Vagina (tissue), 2 donors: ENCODE data around the gene CGB1. TPM values are rescaled to one million over a fixed set of nuclear protein-coding genes. Genes with fewer than 3 reads are reported as not detected.
"Not testable (repeated sequence)": the region's sequence is repeated elsewhere in the genome, so short reads cannot be mapped to it uniquely, and the experiment has no call there.

Source experiments
- DNase-seq, 2 donors: peaks; one replicate each; pipeline ENCODE4 v3.0.0-alpha.2; 2017; ENCODE audit errors: extremely low spot score in 2 of 2
- H3K27ac ChIP-seq: fragments of 200-600 bp; sonication (generic); one replicate; pipeline ENCODE4 v1.5.1; 2019
- H3K27me3 ChIP-seq: fragments of 200-600 bp; sonication (generic); one replicate; pipeline ENCODE4 v1.5.1; 2019
- H3K36me3 ChIP-seq, 2 donors: fragments of 200-600 bp; sonication (generic); one replicate each; pipeline ENCODE4 v1.5.1; 2017 to 2019
- H3K4me1 ChIP-seq: fragments of 200-600 bp; sonication (generic); one replicate; pipeline ENCODE4 v1.5.1; 2019
- H3K4me3 ChIP-seq, 2 donors: fragments of 200-600 bp; sonication (generic); 1 replicate in 1 of 2; 2 replicates in 1 of 2; pipeline ENCODE4 v1.5.1; 2016 to 2019
- H3K9me3 ChIP-seq: fragments of 200-600 bp; sonication (generic); one replicate; pipeline ENCODE4 v1.5.1; 2019
- POLR2A ChIP-seq, 2 donors: fragments of 450-650 bp; IDR thresholded peaks; one replicate each; pipeline ENCODE4 v1.6.1; 2017; ENCODE audit warnings: antibody characterized with exemption in 2 of 2, mild to moderate bottlenecking in 2 of 2, moderate library complexity in 2 of 2
- POLR2AphosphoS5 ChIP-seq, 2 donors: sonication (generic); formaldehyde crosslinking; IDR thresholded peaks; one replicate each; pipeline ENCODE4 v1.9.0; 2017; ENCODE audit warnings: antibody characterized with exemption in 2 of 2, mild to moderate bottlenecking in 2 of 2, low read depth in 1 of 2; ENCODE audit not compliant: insufficient read depth in 1 of 2
- intact Hi-C: fragments of 100-400 bp; cut with DNase I; formaldehyde crosslinking; loops from one replicate; pipeline ENCODE4 v1.15.1; 2023
- total RNA-seq: library from RNA; depleted of rRNA; stranded (reverse); fragments of >200 nt; gene quantifications from one replicate; pipeline ENCODE4 v1.2.3, GENCODE V29; 2016
- TF ChIP-seq, protein P1 (sequence below), 3 experiments: fragments of 450-650 bp in 2 of 3; fragments of 200-600 bp in 1 of 3; sonication (generic) in 1 of 3; IDR thresholded peaks; one replicate each; pipeline ENCODE4 v1.5.1; 2017 to 2019; ENCODE audit warnings: antibody characterized with exemption in 3 of 3, mild to moderate bottlenecking in 2 of 3, moderate library complexity in 2 of 3

The CGB1 gene
- total RNA-seq, 1 donor from 2014 or later: not detected

DNA sequence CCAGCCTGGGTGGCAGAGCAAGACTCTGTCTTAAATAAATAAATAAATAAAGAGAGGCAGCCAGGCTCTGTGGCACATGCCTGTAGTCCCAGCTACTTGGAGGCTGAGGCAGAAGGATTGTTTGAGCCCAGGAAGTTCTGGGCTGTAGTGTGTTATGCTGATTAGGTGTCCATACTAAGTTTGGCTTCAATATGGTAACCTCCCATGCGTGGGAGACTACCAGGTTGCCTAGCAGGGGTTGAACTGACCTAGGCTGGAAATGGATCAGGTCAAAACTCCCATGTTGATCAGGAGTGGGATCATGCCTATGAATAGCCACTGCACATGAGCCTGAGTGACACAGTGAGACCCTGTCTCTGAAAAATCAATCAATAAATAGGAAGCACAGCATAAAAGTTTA is 44.6 kb upstream of the CGB1 start:
- H3K4me3 ChIP-seq: no peak overlapping the region
- H3K4me1 ChIP-seq: peaks cover 11% of the 10 kb centered on the region
- TF ChIP-seq POLR2AphosphoS5 (IDR thresholded peaks at IDR 0.05; ENCODE audit: insufficient read depth in 1 of 2, low read depth in 1 of 2): no peak
- TF ChIP-seq, protein P1, sequence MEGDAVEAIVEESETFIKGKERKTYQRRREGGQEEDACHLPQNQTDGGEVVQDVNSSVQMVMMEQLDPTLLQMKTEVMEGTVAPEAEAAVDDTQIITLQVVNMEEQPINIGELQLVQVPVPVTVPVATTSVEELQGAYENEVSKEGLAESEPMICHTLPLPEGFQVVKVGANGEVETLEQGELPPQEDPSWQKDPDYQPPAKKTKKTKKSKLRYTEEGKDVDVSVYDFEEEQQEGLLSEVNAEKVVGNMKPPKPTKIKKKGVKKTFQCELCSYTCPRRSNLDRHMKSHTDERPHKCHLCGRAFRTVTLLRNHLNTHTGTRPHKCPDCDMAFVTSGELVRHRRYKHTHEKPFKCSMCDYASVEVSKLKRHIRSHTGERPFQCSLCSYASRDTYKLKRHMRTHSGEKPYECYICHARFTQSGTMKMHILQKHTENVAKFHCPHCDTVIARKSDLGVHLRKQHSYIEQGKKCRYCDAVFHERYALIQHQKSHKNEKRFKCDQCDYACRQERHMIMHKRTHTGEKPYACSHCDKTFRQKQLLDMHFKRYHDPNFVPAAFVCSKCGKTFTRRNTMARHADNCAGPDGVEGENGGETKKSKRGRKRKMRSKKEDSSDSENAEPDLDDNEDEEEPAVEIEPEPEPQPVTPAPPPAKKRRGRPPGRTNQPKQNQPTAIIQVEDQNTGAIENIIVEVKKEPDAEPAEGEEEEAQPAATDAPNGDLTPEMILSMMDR (IDR thresholded peaks at IDR 0.05): no peak
- no peak for TF ChIP-seq POLR2A (IDR thresholded peaks at IDR 0.05)
- DNase-seq: no peak
- intact Hi-C loops: no loop called here
- no peaks in the 10 kb centered on the region for H3K36me3 ChIP-seq
- no peak overlapping the region for H3K27ac ChIP-seq
- H3K27me3 ChIP-seq: no peaks in the 10 kb centered on the region
- H3K9me3 ChIP-seq: no peaks in the 10 kb centered on the region

GRCh38 chr19:49080392-49080791 is 43.7 kb upstream of the CGB1 start:
- no peak overlapping the region for H3K27ac ChIP-seq
- H3K4me1 ChIP-seq: peaks cover 7% of the 10 kb centered on the region
- no peaks in the 10 kb centered on the region for H3K9me3 ChIP-seq
- intact Hi-C loops: no loop called here
- TF ChIP-seq POLR2AphosphoS5 (IDR thresholded peaks at IDR 0.05; ENCODE audit: insufficient read depth in 1 of 2, low read depth in 1 of 2) (no peak), POLR2A (IDR thresholded peaks at IDR 0.05) (no peak)
- no peaks in the 10 kb centered on the region for H3K27me3 ChIP-seq
- no peak overlapping the region for H3K4me3 ChIP-seq
- no peak for DNase-seq
- H3K36me3 ChIP-seq: no peaks in the 10 kb centered on the region

DNA sequence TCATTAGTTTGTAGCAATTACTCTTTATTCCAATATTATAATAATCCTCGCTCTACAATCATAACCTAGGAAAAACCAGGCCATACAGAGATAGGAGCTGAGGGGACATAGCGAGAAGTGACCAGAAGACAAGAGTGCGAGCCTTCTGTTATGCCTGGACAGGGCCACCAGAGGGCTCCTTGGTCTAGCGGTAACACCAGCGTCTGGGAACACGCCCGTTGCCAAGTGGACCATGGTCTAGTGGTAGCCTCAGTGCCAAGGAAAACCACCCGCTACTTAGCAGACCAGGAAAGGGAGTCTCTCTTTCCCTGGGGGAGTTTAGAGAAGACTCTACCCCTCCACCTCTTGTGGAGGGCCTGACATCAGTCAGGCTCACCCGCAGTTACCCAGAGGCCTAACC is 38.2 kb upstream of the CGB1 start:
- intact Hi-C loops, H3K4me1 ChIP-seq, H3K27me3 ChIP-seq, H3K9me3 ChIP-seq, DNase-seq, H3K36me3 ChIP-seq, H3K27ac ChIP-seq, H3K4me3 ChIP-seq: not testable (repeated sequence)
- TF ChIP-seq, protein P1 (IDR thresholded peaks at IDR 0.05): peak; percentile 32 to 66 (median 59)

- intact Hi-C loops: no loop called here
- Histone ChIP-seq H3K4me1 (peaks cover 6% of the 10 kb centered on the region), H3K9me3 (no peaks in the 10 kb centered on the region), H3K27me3 (no peaks in the 10 kb centered on the region), H3K36me3 (no peaks in the 10 kb centered on the region), H3K27ac (no peak overlapping the region), H3K4me3 (no peak overlapping the region)
- TF ChIP-seq, protein P1 (IDR thresholded peaks at IDR 0.05): no peak
- no peak for TF ChIP-seq POLR2AphosphoS5 (IDR thresholded peaks at IDR 0.05; ENCODE audit: insufficient read depth in 1 of 2, low read depth in 1 of 2)
- no peak for TF ChIP-seq POLR2A (IDR thresholded peaks at IDR 0.05)
- DNase-seq: no peak
Measured at GRCh38 chr19:49073514-49074378, 37.1 kb upstream of the CGB1 start.

DNA sequence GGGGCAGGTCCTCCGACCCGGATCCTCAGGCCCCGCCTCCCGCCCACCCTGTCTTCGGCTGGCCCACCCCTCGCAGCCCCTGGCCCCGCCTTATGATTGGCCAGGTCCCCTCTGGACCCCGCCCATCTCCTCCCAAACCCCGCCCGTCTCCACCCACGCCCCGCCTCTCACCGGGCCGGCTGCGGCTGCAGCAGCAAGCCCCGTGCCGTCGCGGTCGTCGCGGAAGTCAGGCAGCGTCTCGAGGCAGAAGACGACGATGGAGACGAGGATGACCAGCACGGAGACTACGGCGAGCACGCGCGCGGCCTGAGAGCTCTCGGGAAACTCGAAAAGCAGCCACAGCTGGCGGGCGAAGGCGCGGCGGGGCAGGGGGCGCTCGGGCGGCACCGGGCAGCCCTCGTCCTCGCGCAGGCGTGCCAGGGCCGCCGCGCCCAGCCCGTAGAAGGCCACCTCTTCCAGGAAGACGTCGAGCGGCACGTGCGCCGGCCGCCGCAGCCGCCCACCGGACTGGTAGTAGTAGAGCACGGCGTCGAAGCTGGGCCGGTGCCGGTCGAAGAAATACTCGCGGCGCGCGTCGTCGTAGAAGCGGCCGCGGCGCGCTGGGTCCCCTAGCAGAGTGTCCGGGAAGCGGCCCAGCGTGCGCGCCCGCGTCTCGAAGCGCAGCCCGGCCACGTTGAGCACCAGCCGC is 35.3 kb upstream of the CGB1 start:
- Histone ChIP-seq H3K36me3 (no peaks in the 10 kb centered on the region), H3K27me3 (no peaks in the 10 kb centered on the region), H3K4me1 (peaks cover 6% of the 10 kb centered on the region), H3K9me3 (no peaks in the 10 kb centered on the region), H3K4me3 (peak overlapping the region in 1 of 2 donors; percentile 28), H3K27ac (no peak overlapping the region)
- TF ChIP-seq POLR2AphosphoS5 (IDR thresholded peaks at IDR 0.05; ENCODE audit: insufficient read depth in 1 of 2, low read depth in 1 of 2) (no peak), POLR2A (IDR thresholded peaks at IDR 0.05) (no peak)
- TF ChIP-seq, protein P1 (IDR thresholded peaks at IDR 0.05): no peak
- no peak for DNase-seq
- intact Hi-C loops: no loop called here
